ENCODE measurements around the gene PHF1.

Gene PHF1

DNA sequence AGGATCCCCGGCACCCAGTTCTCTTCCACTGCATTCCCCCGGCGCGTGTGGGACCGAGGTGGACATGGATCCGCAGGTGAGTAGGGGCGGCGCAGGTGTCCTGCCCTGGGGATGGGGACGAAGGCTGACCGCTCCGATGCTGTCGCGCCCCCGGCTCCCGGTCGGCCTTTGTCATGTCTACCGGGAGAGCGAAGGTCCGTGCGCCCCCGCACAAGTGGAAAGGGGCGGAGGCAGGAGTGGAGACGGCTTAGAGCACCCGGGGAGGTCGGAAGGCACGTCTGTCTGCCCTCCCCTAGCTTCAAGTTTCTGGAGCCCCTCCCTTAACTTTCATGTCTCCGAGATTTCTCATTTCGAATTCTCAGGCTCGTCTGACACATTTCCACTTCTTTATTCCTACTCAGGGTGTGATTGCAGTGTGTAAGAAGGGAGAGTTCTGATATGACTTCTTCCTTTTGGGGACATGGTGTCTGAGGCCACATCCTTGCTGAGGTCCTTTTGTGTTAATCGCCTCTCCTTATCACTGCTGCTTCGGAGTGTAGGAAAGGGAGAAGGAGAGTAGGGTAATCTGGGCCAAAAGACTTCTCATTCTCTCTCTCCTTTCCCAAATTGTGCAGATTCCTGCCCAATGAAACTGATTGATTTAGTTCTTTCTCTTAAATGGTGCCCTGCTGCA is 18.8 kb upstream of the PHF1 start:
- Histone ChIP-seq H3K4me1 (ENCODE audit: insufficient read depth, low read length, severe bottlenecking) (peaks cover 40% of the 10 kb centered on the region), H3K27me3 (ENCODE audit: insufficient read depth, low read length) (no peaks in the 10 kb centered on the region), H3K9me3 (ENCODE audit: low read length) (no peaks in the 10 kb centered on the region), H3K9ac (ENCODE audit: low read length) (peak overlapping the region; percentile 98), H4K20me1 (ENCODE audit: insufficient read depth, low read length) (no peaks in the 10 kb centered on the region), H3K36me3 (ENCODE audit: insufficient read depth, low read length) (peaks cover 27% of the 10 kb centered on the region; the same call in 1 of the 2 replicates), H3K9me2 (ENCODE audit: low read depth, low read length) (no peaks in the 10 kb centered on the region), H3K4me3 (ENCODE audit: low read depth, low read length, poor library complexity, severe bottlenecking) (peak overlapping the region; percentile 91), H3K79me2 (ENCODE audit: insufficient read depth, low read length) (peaks cover 48% of the 10 kb centered on the region), H3K27ac (ENCODE audit: low read depth, low read length, poor library complexity, severe bottlenecking) (peak overlapping the region; percentile 92), H3K4me2 (ENCODE audit: low read length) (peak overlapping the region; percentile 81), H3F3A (ENCODE audit: insufficient read depth, low read length) (no peaks in the 10 kb centered on the region), H2AFZ (ENCODE audit: low read length) (no peak overlapping the region)
- no peak for TF ChIP-seq EZH2 (IDR thresholded peaks at IDR 0.05; ENCODE audit: borderline replicate concordance, low read length)
- TF ChIP-seq, protein P1, sequence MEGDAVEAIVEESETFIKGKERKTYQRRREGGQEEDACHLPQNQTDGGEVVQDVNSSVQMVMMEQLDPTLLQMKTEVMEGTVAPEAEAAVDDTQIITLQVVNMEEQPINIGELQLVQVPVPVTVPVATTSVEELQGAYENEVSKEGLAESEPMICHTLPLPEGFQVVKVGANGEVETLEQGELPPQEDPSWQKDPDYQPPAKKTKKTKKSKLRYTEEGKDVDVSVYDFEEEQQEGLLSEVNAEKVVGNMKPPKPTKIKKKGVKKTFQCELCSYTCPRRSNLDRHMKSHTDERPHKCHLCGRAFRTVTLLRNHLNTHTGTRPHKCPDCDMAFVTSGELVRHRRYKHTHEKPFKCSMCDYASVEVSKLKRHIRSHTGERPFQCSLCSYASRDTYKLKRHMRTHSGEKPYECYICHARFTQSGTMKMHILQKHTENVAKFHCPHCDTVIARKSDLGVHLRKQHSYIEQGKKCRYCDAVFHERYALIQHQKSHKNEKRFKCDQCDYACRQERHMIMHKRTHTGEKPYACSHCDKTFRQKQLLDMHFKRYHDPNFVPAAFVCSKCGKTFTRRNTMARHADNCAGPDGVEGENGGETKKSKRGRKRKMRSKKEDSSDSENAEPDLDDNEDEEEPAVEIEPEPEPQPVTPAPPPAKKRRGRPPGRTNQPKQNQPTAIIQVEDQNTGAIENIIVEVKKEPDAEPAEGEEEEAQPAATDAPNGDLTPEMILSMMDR (IDR thresholded peaks at IDR 0.05; ENCODE audit: low read length): no peak

- Histone ChIP-seq H3F3A (ENCODE audit: insufficient read depth, low read length) (no peaks in the 10 kb centered on the region), H3K4me3 (ENCODE audit: low read depth, low read length, poor library complexity, severe bottlenecking) (peak overlapping the region; percentile 91), H2AFZ (ENCODE audit: low read length) (no peak overlapping the region), H3K4me2 (ENCODE audit: low read length) (peak overlapping the region; percentile 81), H3K9me2 (ENCODE audit: low read depth, low read length) (no peaks in the 10 kb centered on the region), H3K27ac (ENCODE audit: low read depth, low read length, poor library complexity, severe bottlenecking) (peak overlapping the region; percentile 92), H3K4me1 (ENCODE audit: insufficient read depth, low read length, severe bottlenecking) (peaks cover 40% of the 10 kb centered on the region), H3K36me3 (ENCODE audit: insufficient read depth, low read length) (peaks cover 31% of the 10 kb centered on the region; the same call in 1 of the 2 replicates), H3K79me2 (ENCODE audit: insufficient read depth, low read length) (peaks cover 50% of the 10 kb centered on the region), H4K20me1 (ENCODE audit: insufficient read depth, low read length) (no peaks in the 10 kb centered on the region), H3K27me3 (ENCODE audit: insufficient read depth, low read length) (no peaks in the 10 kb centered on the region), H3K9me3 (ENCODE audit: low read length) (no peaks in the 10 kb centered on the region), H3K9ac (ENCODE audit: low read length) (peak overlapping the region; percentile 98)
- TF ChIP-seq, protein P1 (IDR thresholded peaks at IDR 0.05; ENCODE audit: low read length): no peak
- no peak for TF ChIP-seq EZH2 (IDR thresholded peaks at IDR 0.05; ENCODE audit: borderline replicate concordance, low read length)
Observed at GRCh38 chr6:33392595-33392948, 18.2 kb upstream of the PHF1 start.

DNA sequence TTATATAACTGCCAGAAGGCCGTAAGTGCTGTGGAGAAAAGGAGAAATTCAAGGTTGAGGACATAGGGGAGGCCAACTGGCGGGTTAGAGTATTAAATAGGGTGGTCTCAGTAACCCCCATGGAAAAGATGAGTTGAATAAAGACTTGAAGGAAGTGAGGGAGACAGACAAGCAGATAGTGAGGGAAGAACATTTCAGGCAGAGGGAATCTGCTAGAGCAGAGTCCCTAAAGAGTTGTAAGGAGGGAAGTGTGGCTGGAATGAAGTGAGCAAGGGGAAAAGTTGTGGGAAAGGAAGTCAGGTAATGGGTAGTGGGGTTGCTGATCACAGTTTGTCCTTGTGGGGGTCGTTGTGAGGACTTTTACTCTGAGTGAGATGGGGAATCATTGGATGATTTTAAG is 17.8 kb upstream of the PHF1 start:
- Histone ChIP-seq H3K4me3 (ENCODE audit: low read depth, low read length, poor library complexity, severe bottlenecking) (peak overlapping the region; percentile 91), H3K79me2 (ENCODE audit: insufficient read depth, low read length) (peaks cover 54% of the 10 kb centered on the region), H3K27ac (ENCODE audit: low read depth, low read length, poor library complexity, severe bottlenecking) (peak overlapping the region; percentile 92), H3K9ac (ENCODE audit: low read length) (peak overlapping the region; percentile 98), H2AFZ (ENCODE audit: low read length) (no peak overlapping the region), H3K27me3 (ENCODE audit: insufficient read depth, low read length) (no peaks in the 10 kb centered on the region), H4K20me1 (ENCODE audit: insufficient read depth, low read length) (no peaks in the 10 kb centered on the region), H3F3A (ENCODE audit: insufficient read depth, low read length) (no peaks in the 10 kb centered on the region), H3K4me2 (ENCODE audit: low read length) (peak overlapping the region; percentile 81), H3K4me1 (ENCODE audit: insufficient read depth, low read length, severe bottlenecking) (peaks cover 40% of the 10 kb centered on the region), H3K9me2 (ENCODE audit: low read depth, low read length) (no peaks in the 10 kb centered on the region), H3K9me3 (ENCODE audit: low read length) (no peaks in the 10 kb centered on the region), H3K36me3 (ENCODE audit: insufficient read depth, low read length) (peaks cover 35% of the 10 kb centered on the region)
- TF ChIP-seq EZH2 (IDR thresholded peaks at IDR 0.05; ENCODE audit: borderline replicate concordance, low read length): no peak
- TF ChIP-seq, protein P1 (IDR thresholded peaks at IDR 0.05; ENCODE audit: low read length): no peak

All from OCI-LY1 (cell line).